Measurements from ENCODE around the gene CCDC92B. TPM values are rescaled to one million over a fixed set of nuclear protein-coding genes. Genes with fewer than 3 reads are reported as not detected.

The CCDC92B gene
- polyA plus RNA-seq, 2 donors = 0.44 to 1.2 TPM

- H3K4me3 ChIP-seq (ENCODE audit: low read depth in 1 of 2, low read length in 2 of 2) = no peak overlapping the region
- WGBS, 2 donors = 62 to 77% methylated on average over 2 of the region's 2 CpGs
Measured at GRCh38 chr17:2751491-2751890, 2.0 kb upstream of the CCDC92B start.

GRCh38 chr17:2750721-2751120, 1.3 kb upstream of the CCDC92B start:
- no peak overlapping the region for H3K27ac ChIP-seq (ENCODE audit: low read depth in 2 of 2, low read length in 1 of 2)
- H3K36me3 ChIP-seq (ENCODE audit: control insufficient read depth in 2 of 2, insufficient read depth in 2 of 2, low read length in 1 of 2) = no peaks in the 10 kb centered on the region
- WGBS, 2 donors = 76 to 82% methylated on average over 2 of the region's 2 CpGs
- H3K4me3 ChIP-seq (ENCODE audit: low read depth in 1 of 2, low read length in 2 of 2) = no peak overlapping the region
- peaks cover 0 to 4% of the 10 kb centered on the region in 2 donors for H3K4me1 ChIP-seq (ENCODE audit: control insufficient read depth in 2 of 2, insufficient read depth in 2 of 2, low read length in 1 of 2)
- H3K9me3 ChIP-seq (ENCODE audit: control insufficient read depth in 2 of 2, insufficient read depth in 1 of 2, low read depth in 1 of 2, low read length in 1 of 2) = peaks cover 0 to 5% of the 10 kb centered on the region in 2 donors
- H3K27me3 ChIP-seq (ENCODE audit: control insufficient read depth in 1 of 2, insufficient read depth in 2 of 2, low read length in 2 of 2) = peaks cover 0 to 16% of the 10 kb centered on the region in 2 donors

More at GRCh38 chr17:2751491-2751890, 2.0 kb upstream of the CCDC92B start:
- Histone ChIP-seq H3K27me3 (ENCODE audit: control insufficient read depth in 1 of 2, insufficient read depth in 2 of 2, low read length in 2 of 2) (peaks cover 0 to 22% of the 10 kb centered on the region in 2 donors), H3K9me3 (ENCODE audit: control insufficient read depth in 2 of 2, insufficient read depth in 1 of 2, low read depth in 1 of 2, low read length in 1 of 2) (peaks cover 0 to 5% of the 10 kb centered on the region in 2 donors), H3K27ac (ENCODE audit: low read depth in 2 of 2, low read length in 1 of 2) (no peak overlapping the region), H3K36me3 (ENCODE audit: control insufficient read depth in 2 of 2, insufficient read depth in 2 of 2, low read length in 1 of 2) (no peaks in the 10 kb centered on the region), H3K4me1 (ENCODE audit: control insufficient read depth in 2 of 2, insufficient read depth in 2 of 2, low read length in 1 of 2) (peaks cover 4 to 9% of the 10 kb centered on the region in 2 donors)

GRCh38 chr17:2749784-2750181, 331 bp upstream of the CCDC92B start:
- Histone ChIP-seq H3K27ac (ENCODE audit: low read depth in 2 of 2, low read length in 1 of 2) (no peak overlapping the region), H3K4me1 (ENCODE audit: control insufficient read depth in 2 of 2, insufficient read depth in 2 of 2, low read length in 1 of 2) (peaks cover 0 to 4% of the 10 kb centered on the region in 2 donors), H3K27me3 (ENCODE audit: control insufficient read depth in 1 of 2, insufficient read depth in 2 of 2, low read length in 2 of 2) (peaks cover 0 to 13% of the 10 kb centered on the region in 2 donors), H3K4me3 (ENCODE audit: low read depth in 1 of 2, low read length in 2 of 2) (peak overlapping the region in 1 of 2 donors; percentile 1), H3K9me3 (ENCODE audit: control insufficient read depth in 2 of 2, insufficient read depth in 1 of 2, low read depth in 1 of 2, low read length in 1 of 2) (peaks cover 0 to 5% of the 10 kb centered on the region in 2 donors), H3K36me3 (ENCODE audit: control insufficient read depth in 2 of 2, insufficient read depth in 2 of 2, low read length in 1 of 2) (no peaks in the 10 kb centered on the region)
- WGBS, 2 donors = 1% methylated on average over 33 to 35 of the region's 35 CpGs

- WGBS, 2 donors = 20 to 23% methylated on average over 11 of the region's 11 CpGs
- peaks cover 0 to 4% of the 10 kb centered on the region in 2 donors for H3K4me1 ChIP-seq (ENCODE audit: control insufficient read depth in 2 of 2, insufficient read depth in 2 of 2, low read length in 1 of 2)
- H3K36me3 ChIP-seq (ENCODE audit: control insufficient read depth in 2 of 2, insufficient read depth in 2 of 2, low read length in 1 of 2) = no peaks in the 10 kb centered on the region
- no peak overlapping the region for H3K27ac ChIP-seq (ENCODE audit: low read depth in 2 of 2, low read length in 1 of 2)
- H3K9me3 ChIP-seq (ENCODE audit: control insufficient read depth in 2 of 2, insufficient read depth in 1 of 2, low read depth in 1 of 2, low read length in 1 of 2) = peaks cover 0 to 5% of the 10 kb centered on the region in 2 donors
- peaks cover 0 to 15% of the 10 kb centered on the region in 2 donors for H3K27me3 ChIP-seq (ENCODE audit: control insufficient read depth in 1 of 2, insufficient read depth in 2 of 2, low read length in 2 of 2)
- H3K4me3 ChIP-seq (ENCODE audit: low read depth in 1 of 2, low read length in 2 of 2) = no peak overlapping the region
Measured at GRCh38 chr17:2745317-2746037, 4.0 kb downstream of the CCDC92B start.

- peaks cover 0 to 2% of the 10 kb centered on the region in 2 donors for H3K27me3 ChIP-seq (ENCODE audit: control insufficient read depth in 1 of 2, insufficient read depth in 2 of 2, low read length in 2 of 2)
- no peak overlapping the region for H3K27ac ChIP-seq (ENCODE audit: low read depth in 2 of 2, low read length in 1 of 2)
- H3K9me3 ChIP-seq (ENCODE audit: control insufficient read depth in 2 of 2, insufficient read depth in 1 of 2, low read depth in 1 of 2, low read length in 1 of 2) = no peaks in the 10 kb centered on the region
- WGBS, 2 donors = 85 to 89% methylated on average over 15 of the region's 15 CpGs
- no peak overlapping the region for H3K4me3 ChIP-seq (ENCODE audit: low read depth in 1 of 2, low read length in 2 of 2)
- no peaks in the 10 kb centered on the region for H3K4me1 ChIP-seq (ENCODE audit: control insufficient read depth in 2 of 2, insufficient read depth in 2 of 2, low read length in 1 of 2)
- H3K36me3 ChIP-seq (ENCODE audit: control insufficient read depth in 2 of 2, insufficient read depth in 2 of 2, low read length in 1 of 2) = no peaks in the 10 kb centered on the region
Measured at GRCh38 chr17:2737693-2738092, 11.8 kb downstream of the CCDC92B start.

GRCh38 chr17:2736956-2737355, 12.5 kb downstream of the CCDC92B start:
- Histone ChIP-seq H3K9me3 (ENCODE audit: control insufficient read depth in 2 of 2, insufficient read depth in 1 of 2, low read depth in 1 of 2, low read length in 1 of 2) (no peaks in the 10 kb centered on the region), H3K4me1 (ENCODE audit: control insufficient read depth in 2 of 2, insufficient read depth in 2 of 2, low read length in 1 of 2) (no peaks in the 10 kb centered on the region), H3K36me3 (ENCODE audit: control insufficient read depth in 2 of 2, insufficient read depth in 2 of 2, low read length in 1 of 2) (no peaks in the 10 kb centered on the region), H3K27ac (ENCODE audit: low read depth in 2 of 2, low read length in 1 of 2) (no peak overlapping the region), H3K4me3 (ENCODE audit: low read depth in 1 of 2, low read length in 2 of 2) (no peak overlapping the region), H3K27me3 (ENCODE audit: control insufficient read depth in 1 of 2, insufficient read depth in 2 of 2, low read length in 2 of 2) (no peaks in the 10 kb centered on the region)
- 54 to 70% methylated on average over 3 of the region's 3 CpGs for WGBS, 2 donors

- Histone ChIP-seq H3K27ac (ENCODE audit: low read depth in 2 of 2, low read length in 1 of 2) (no peak overlapping the region), H3K4me1 (ENCODE audit: control insufficient read depth in 2 of 2, insufficient read depth in 2 of 2, low read length in 1 of 2) (no peaks in the 10 kb centered on the region), H3K4me3 (ENCODE audit: low read depth in 1 of 2, low read length in 2 of 2) (no peak overlapping the region), H3K9me3 (ENCODE audit: control insufficient read depth in 2 of 2, insufficient read depth in 1 of 2, low read depth in 1 of 2, low read length in 1 of 2) (no peaks in the 10 kb centered on the region), H3K27me3 (ENCODE audit: control insufficient read depth in 1 of 2, insufficient read depth in 2 of 2, low read length in 2 of 2) (no peaks in the 10 kb centered on the region), H3K36me3 (ENCODE audit: control insufficient read depth in 2 of 2, insufficient read depth in 2 of 2, low read length in 1 of 2) (no peaks in the 10 kb centered on the region)
- 61 to 76% methylated on average over 5 of the region's 5 CpGs for WGBS, 2 donors
Measured at GRCh38 chr17:2735896-2736295, 13.6 kb downstream of the CCDC92B start.

- H3K4me3 ChIP-seq (ENCODE audit: low read depth in 1 of 2, low read length in 2 of 2) = no peak overlapping the region
- H3K27me3 ChIP-seq (ENCODE audit: control insufficient read depth in 1 of 2, insufficient read depth in 2 of 2, low read length in 2 of 2) = no peaks in the 10 kb centered on the region
- no peaks in the 10 kb centered on the region for H3K9me3 ChIP-seq (ENCODE audit: control insufficient read depth in 2 of 2, insufficient read depth in 1 of 2, low read depth in 1 of 2, low read length in 1 of 2)
- no peaks in the 10 kb centered on the region for H3K36me3 ChIP-seq (ENCODE audit: control insufficient read depth in 2 of 2, insufficient read depth in 2 of 2, low read length in 1 of 2)
- no peak overlapping the region for H3K27ac ChIP-seq (ENCODE audit: low read depth in 2 of 2, low read length in 1 of 2)
- H3K4me1 ChIP-seq (ENCODE audit: control insufficient read depth in 2 of 2, insufficient read depth in 2 of 2, low read length in 1 of 2) = no peaks in the 10 kb centered on the region
- 70 to 78% methylated on average over 10 of the region's 10 CpGs for WGBS, 2 donors
Measured at GRCh38 chr17:2734939-2735338, 14.5 kb downstream of the CCDC92B start.

- no peaks in the 10 kb centered on the region for H3K27me3 ChIP-seq (ENCODE audit: control insufficient read depth in 1 of 2, insufficient read depth in 2 of 2, low read length in 2 of 2)
- no peak overlapping the region for H3K4me3 ChIP-seq (ENCODE audit: low read depth in 1 of 2, low read length in 2 of 2)
- H3K9me3 ChIP-seq (ENCODE audit: control insufficient read depth in 2 of 2, insufficient read depth in 1 of 2, low read depth in 1 of 2, low read length in 1 of 2) = no peaks in the 10 kb centered on the region
- no peak overlapping the region for H3K27ac ChIP-seq (ENCODE audit: low read depth in 2 of 2, low read length in 1 of 2)
- WGBS, 2 donors = 80 to 83% methylated on average over 10 of the region's 10 CpGs
- no peaks in the 10 kb centered on the region for H3K36me3 ChIP-seq (ENCODE audit: control insufficient read depth in 2 of 2, insufficient read depth in 2 of 2, low read length in 1 of 2)
- H3K4me1 ChIP-seq (ENCODE audit: control insufficient read depth in 2 of 2, insufficient read depth in 2 of 2, low read length in 1 of 2) = no peaks in the 10 kb centered on the region
Measured at GRCh38 chr17:2731807-2732206, 17.6 kb downstream of the CCDC92B start.
